ENCODE results near the gene ZRANB3.

GRCh38 chr2:135546436-135546835 is 15.4 kb upstream of the ZRANB3 start:
- no peak for TF ChIP-seq CTCF (IDR thresholded peaks at IDR 0.05)
- TF ChIP-seq POLR2A (IDR thresholded peaks at IDR 0.05): no peak
